HuH-7 (cell line): ENCODE results near the gene CATSPER1.

Experiments used
- DNase-seq: peaks from one replicate; pipeline ENCODE4 v3.0.0; 2011; ENCODE audit warnings: low spot score

CATSPER1 gene

DNA sequence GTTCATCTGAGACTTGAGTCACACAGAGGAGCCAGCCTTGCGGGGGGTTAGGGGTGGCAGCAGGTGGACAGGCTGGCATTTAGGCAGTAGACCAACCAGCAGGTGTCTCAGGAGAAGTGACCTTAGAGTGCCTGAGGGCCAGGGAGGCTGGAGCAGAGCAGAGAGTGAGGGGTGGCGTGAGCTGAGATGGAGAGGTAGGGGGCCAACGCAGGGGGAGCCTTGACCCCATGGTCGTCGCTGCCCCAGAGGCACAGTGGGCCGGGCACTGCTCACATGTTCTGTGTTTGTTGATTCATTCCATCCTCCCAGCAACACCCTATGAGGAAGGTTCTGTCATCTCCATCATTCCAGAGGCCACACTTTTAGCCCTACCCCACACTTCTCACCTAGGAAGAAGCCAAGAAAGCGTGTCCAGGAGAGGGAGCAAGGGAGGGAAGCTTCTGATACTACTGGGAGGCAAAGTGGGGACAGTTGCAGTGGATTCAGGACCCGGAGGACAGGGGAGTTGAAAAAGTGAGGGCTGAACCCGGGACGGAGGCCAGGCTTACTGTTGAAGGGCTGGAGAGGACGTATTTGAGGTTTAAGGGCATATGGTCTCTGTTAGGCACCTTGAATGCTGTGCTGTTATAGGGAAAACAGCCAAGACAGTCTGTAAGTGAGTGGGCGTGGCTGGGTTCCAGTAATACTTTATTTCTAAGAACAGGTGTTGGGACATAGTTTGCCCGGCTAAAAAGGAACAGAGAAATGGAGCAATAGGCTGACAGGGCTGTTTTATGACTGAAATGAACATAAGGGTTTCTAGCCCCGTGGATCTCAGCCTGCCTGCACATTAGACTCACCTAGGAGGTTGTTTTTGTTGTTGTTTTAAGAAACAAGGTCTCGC, 57.4 kb downstream of the CATSPER1 start:
- no peak for DNase-seq

DNA sequence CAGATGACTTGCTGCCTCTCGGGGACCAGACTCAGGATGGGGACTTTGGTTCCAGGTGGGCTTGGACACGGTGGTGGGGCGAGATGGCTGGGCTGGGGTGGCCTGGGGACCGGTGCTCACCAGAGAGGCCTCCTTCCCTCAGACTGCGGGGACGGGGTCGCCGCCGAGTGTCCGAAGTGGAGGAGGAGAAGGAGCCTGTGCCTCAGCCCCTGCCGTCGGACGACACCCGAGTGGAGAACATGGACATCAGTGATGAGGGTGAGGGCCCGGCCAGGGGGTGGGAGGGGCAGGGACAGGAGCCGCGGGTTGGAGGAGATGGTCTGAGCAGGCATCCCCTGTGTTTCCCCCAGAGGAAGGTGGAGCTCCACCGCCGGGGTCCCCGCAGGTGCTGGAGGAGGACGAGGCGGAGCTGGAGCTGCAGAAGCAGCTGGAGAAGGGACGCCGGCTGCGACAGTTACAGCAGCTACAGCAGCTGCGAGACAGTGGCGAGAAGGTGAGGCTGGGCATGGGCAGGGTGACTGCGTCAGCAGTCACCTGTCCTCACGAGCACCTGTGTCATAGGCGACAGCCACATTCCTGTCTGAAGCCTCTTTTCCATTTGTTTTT, 58.8 kb downstream of the CATSPER1 start:
- DNase-seq: no peak
